HG02973 (cell line): Measurements from ENCODE around the gene SLC18A2.

Experiments used
- ATAC-seq: cut with Tn5 transposase; IDR thresholded peaks from one replicate; pipeline ENCODE4 v1.9.1; 2021; ENCODE audit warnings: moderate library complexity; ENCODE audit not compliant: unreplicated experiment

The SLC18A2 gene

DNA sequence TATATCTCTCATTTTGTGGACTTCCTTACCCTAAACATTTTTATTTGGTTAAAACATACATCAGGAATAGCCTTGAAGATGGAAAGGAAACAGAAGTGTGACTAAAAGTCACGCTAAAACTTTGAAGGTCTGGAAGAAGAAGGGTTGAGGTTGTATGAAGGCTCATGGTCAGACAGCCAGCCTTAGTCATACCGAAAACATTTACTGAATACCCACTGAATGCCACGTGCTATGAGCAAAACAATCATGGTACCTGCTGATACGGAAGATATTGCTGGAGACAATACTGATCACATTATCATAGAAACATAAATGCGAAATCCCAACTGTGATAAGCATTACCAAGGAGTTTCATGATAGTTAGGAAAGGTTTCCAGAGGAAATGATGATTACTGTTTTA is 70.3 kb downstream of the SLC18A2 start:
- no peak for ATAC-seq

- no peak for ATAC-seq
Measured at GRCh38 chr10:117312430-117312829, 71.5 kb downstream of the SLC18A2 start.

- no peak for ATAC-seq
Measured at GRCh38 chr10:117313641-117314040, 72.7 kb downstream of the SLC18A2 start.

DNA sequence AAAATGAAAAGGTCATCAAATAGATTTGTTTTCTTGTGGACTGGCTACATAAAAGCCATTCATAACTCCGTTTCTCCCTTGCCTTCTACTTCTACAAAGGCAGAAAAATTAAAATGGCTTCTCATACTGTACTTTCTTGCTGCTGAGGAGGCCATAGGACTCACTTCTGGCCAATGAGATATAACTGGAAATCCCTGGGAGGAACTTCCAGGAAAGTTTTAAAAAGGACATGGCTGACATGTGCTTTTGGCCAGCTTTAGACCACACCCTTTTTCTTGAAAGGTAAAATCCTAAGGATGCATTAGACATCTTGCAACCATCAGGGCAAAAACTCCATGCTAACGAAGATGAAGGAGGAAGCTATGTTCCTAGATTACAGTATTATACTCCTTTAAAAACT is 75.8 kb downstream of the SLC18A2 start:
- no peak for ATAC-seq

GRCh38 chr10:117318909-117319308 is 78.0 kb downstream of the SLC18A2 start:
- ATAC-seq, result no peak

GRCh38 chr10:117320050-117320665 is 79.2 kb downstream of the SLC18A2 start:
- no peak for ATAC-seq

- no peak for ATAC-seq
Measured at GRCh38 chr10:117322260-117322659, 81.3 kb downstream of the SLC18A2 start.

- ATAC-seq, result no peak
Measured at GRCh38 chr10:117324367-117324766, 83.5 kb downstream of the SLC18A2 start.

DNA sequence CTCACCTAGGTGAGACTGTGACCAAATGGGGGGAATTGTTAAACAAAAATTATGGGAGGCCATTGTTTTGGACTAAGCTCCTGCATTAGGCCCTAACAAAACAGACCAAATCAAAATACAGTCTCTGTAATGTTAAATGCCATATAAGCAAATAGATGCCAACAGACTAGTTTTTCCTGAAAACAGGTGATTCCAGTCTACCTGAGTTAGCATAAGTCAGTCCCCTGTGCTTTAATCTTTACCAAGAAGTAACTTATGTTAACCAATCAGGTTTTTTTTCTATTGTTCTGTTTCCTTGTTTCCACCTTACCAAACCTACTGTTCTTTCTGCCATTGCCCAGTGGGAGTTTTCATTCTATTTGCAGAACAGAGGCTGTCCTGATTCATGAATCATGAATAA is 86.3 kb downstream of the SLC18A2 start:
- no peak for ATAC-seq
